Endothelial cell of hepatic sinusoid (primary cell): ENCODE results near the gene SMARCB1.

Source experiments
- in situ Hi-C: cut with HindIII; loops from 2 replicates; pipeline ENCODE4 v1.10.0; 2017; ENCODE audit warnings: low sequenced_read_pairs

The SMARCB1 gene

DNA sequence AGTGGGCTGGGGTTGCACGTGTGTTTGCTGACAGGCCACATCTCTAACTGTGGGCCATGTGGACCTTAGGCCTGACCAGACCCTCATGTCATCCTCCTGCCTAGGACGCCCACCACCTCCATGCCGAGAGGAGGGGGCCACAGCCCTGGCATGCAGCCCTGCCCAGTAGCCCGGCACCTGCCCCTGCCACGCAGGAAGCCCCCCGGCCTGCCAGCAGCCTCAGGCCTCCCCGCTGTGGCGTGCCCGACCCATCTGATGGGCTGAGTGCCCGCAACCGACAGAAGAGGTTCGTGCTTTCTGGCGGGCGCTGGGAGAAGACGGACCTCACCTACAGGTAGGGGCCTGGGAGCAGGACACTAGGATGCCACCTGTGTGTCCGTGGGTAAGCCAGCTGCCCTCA lies 7.7 kb upstream of the SMARCB1 start:
- in situ Hi-C loops, result no loop called here

- in situ Hi-C loops, result no loop called here
Observed at GRCh38 chr22:23779731-23780130, 7.0 kb upstream of the SMARCB1 start.

DNA sequence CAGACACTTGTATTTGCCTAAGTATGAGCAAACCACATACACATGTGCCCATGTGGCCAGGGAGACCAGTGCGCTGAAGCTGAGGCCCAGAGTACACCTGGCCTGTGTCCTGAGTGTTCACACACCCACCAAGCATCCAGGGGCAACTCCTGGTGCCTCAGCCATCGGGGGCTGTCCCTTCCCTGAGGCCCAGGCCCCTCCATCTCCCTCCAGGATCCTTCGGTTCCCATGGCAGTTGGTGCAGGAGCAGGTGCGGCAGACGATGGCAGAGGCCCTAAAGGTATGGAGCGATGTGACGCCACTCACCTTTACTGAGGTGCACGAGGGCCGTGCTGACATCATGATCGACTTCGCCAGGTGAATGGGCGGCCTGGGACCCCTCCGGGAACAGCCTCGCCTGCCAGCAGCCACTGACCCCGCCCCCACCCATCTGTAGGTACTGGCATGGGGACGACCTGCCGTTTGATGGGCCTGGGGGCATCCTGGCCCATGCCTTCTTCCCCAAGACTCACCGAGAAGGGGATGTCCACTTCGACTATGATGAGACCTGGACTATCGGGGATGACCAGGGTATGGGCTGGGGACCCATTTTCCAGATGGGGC lies 6.5 kb upstream of the SMARCB1 start:
- in situ Hi-C loops, result no loop called here

GRCh38 chr22:23781065-23781464 lies 5.7 kb upstream of the SMARCB1 start:
- in situ Hi-C loops, result no loop called here

DNA sequence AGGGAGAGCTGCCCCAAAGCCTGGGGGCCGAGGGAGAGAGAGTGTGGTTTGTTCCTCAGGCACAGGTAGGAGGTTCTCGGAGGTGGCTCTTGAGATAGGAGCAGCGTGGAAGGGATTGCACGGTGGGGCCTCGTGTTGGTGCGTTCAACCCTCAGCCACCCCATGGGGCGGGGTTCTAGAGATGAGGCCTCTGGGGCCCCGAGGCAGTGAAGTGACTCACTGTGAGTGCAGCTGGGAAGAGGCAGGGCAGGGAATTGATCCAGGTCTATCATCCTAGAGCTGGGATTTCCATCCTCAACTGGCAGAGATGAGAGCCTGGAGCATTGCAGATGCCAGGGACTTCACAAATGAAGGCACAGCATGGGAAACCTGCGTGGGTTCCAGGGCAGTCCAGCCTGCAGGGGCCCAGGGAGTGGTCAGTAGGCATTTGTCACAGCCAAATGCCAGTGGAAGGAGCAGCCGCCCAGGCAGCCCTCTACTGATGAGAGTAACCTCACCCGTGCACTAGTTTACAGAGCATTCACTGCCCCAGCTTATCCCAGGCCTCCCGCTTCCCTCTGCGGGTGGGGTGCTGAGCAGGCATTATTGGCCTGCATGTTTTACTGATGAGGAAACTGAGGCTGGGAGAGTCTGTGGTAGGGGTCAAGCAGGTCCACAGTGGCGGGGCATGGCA lies 5.1 kb upstream of the SMARCB1 start:
- in situ Hi-C loops, result no loop called here

DNA sequence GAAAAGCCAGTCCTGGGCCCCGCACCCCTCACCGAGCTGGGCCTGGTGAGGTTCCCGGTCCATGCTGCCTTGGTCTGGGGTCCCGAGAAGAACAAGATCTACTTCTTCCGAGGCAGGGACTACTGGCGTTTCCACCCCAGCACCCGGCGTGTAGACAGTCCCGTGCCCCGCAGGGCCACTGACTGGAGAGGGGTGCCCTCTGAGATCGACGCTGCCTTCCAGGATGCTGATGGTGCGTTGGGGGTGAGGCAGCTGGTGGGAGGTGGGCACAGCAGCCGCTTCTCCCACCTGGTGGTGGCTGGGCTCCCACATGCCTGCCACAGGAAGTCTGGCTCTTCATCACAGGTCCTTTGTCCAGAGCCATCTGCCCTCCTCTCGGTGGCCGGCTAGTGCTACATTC lies 4.5 kb upstream of the SMARCB1 start:
- in situ Hi-C loops, result no loop called here

DNA sequence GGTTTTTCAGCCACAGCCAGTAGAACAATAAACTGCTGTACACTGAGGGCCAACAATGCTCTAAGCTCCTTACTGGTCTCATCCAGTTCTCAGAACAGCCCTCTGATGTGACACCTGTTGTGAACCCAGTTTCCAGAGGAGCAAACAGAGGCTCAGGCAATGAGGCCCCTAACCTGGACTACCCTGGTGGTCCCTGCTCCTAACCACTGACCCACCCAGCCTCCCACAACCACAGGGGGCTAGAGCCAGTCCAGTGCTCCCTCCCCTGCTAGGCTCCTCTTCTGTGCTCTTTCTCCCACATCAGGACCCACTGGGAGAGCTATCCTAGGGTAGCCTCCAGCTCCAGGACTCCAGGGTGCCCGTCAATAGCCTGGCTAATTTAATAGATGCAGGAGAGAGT lies 4.1 kb upstream of the SMARCB1 start:
- in situ Hi-C loops, result no loop called here

DNA sequence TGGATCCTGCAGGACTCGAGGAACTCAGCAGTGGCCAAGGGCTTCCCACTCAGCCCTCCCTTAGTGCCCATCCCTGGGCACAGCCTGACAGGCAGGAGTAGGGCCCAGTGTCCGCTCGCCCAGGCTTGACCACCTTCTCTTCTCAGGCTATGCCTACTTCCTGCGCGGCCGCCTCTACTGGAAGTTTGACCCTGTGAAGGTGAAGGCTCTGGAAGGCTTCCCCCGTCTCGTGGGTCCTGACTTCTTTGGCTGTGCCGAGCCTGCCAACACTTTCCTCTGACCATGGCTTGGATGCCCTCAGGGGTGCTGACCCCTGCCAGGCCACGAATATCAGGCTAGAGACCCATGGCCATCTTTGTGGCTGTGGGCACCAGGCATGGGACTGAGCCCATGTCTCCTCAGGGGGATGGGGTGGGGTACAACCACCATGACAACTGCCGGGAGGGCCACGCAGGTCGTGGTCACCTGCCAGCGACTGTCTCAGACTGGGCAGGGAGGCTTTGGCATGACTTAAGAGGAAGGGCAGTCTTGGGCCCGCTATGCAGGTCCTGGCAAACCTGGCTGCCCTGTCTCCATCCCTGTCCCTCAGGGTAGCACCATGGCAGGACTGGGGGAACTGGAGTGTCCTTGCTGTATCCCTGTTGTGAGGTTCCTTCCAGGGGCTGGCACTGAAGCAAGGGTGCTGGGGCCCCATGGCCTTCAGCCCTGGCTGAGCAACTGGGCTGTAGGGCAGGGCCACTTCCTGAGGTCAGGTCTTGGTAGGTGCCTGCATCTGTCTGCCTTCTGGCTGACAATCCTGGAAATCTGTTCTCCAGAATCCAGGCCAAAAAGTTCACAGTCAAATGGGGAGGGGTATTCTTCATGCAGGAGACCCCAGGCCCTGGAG lies 3.3 kb upstream of the SMARCB1 start:
- in situ Hi-C loops, result no loop called here

DNA sequence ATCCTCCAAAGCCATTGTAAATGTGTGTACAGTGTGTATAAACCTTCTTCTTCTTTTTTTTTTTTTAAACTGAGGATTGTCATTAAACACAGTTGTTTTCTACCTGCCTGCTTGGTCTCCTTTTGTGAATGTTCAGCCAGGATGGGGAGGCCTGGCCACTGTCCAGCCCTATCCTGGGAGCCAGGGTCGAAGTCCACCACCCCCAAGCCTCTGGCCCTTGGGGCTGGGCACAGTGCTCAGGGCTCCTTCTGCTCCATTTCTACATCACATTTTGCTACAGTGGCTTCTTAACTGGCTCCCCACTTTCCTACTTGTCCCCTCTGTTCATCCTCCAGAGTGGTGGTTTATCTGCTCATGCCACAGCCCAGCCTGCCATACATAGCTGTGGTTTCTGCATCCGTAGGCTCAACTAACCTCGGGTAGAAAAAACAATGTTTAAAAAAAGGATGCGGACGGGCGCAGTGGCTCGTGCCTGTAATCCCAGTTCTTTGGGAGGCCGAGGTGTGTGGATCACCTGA lies 2.5 kb upstream of the SMARCB1 start:
- in situ Hi-C loops, result no loop called here

- in situ Hi-C loops, result no loop called here
Observed at GRCh38 chr22:23786261-23786710, 480 bp upstream of the SMARCB1 start.

- in situ Hi-C loops, result no loop called here
Observed at GRCh38 chr22:23787600-23787896, 782 bp downstream of the SMARCB1 start.

- in situ Hi-C loops, result no loop called here
Observed at GRCh38 chr22:23787910-23788309, 1.1 kb downstream of the SMARCB1 start.

- in situ Hi-C loops, result no loop called here
Observed at GRCh38 chr22:23789121-23789520, 2.4 kb downstream of the SMARCB1 start.

DNA sequence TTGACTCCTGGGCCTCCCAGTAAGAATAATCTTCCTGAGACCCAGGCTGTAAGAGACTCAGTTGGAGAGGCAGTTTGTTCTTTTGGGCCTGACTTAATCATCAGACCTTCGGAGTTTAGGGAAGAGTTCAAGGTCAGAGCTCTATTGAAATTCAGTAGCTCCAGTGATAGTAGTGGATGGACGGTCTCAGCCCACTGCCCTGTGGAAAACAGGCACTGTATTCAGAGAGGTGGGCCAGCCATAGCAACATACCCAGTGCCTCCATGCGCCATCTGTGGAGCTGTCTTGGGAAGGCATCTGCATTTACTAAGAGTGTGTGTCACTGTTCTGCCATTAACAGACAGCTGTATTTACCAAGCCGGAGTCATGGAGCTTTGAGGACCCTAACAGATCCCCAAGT lies 2.9 kb downstream of the SMARCB1 start:
- in situ Hi-C loops, result no loop called here

DNA sequence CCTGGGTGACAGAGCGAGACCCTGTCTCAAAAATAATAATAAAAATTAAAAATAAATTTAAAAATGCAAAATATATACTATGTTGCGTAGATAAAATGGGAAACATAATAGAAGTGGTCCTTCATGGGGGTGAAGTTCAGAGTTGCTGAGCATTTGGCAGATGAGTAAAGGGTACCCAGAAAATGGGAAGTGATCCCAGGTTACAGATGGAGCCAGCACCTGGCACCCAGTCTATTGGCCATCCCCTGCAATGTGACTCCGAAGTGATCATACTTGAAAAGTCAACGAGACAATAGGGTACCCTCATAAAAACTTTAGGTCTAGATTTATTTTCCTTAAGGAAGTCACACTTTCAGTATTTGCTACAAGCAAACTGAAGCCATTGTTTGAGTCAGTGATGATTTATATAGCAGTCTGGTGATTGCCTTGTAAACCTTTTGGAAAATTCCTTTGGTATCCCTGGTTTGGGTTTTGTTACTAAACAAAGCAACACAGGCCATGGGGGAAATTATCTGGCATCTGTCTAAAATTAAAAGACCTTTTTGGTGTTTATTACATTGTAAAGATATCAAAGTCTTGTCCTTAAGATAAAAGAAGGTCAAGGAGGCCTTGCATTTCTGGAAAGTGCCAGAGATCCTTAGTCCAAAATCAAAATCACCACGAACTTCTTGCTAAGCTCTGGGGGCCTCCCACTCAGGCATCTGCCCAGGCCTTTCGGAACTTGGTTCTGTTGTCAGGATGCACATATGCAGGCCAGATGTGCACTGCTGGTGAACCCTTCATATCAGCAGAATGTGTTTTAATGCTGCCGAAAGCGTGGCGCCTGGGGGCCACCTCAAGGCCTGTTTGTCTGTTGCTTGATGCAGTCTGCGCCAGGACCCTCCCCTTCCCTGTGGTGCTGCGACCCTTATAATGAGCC lies 4.3 kb downstream of the SMARCB1 start:
- in situ Hi-C loops, result no loop called here

DNA sequence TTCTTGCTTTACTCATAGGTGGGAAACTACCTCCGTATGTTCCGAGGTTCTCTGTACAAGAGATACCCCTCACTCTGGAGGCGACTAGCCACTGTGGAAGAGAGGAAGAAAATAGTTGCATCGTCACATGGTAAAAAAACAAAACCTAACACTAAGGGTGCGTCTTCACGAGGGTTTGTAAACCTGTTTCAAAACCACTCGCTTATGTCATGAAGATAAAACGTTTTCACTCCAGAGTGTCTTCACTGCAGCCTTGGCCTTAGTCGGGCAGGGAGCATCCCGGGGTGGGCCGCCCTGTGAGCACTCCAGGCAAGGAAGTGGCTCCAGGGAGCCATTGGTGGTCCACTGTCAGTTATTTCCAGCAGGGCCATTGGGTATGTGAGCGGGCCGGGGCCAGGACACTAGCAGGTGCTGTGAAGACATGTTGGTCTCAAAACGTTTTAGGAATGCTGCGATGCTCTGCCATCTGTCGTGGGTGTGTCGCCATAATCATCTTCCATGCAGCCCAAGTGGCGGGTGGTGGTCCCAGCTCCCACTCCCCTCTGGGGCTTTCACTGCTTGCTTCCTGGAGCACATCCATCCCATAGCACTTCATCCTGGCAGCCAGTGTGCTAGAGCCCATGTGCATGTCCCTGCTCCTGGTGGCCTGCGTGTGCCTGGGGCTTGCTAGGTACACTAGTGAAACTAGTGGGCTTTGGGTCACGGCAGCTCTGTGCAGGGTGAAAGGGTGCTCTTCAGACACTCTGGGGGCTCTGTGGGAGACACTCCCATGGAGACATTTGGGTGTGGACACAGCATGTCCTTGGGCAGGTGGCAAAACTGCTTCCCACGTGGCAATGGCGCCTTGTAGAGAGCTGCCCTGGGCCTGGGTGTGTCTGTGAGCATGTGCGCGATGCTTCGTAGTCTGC lies 5.2 kb downstream of the SMARCB1 start:
- in situ Hi-C loops, result no loop called here

GRCh38 chr22:23793326-23793725 lies 6.6 kb downstream of the SMARCB1 start:
- in situ Hi-C loops, result no loop called here

DNA sequence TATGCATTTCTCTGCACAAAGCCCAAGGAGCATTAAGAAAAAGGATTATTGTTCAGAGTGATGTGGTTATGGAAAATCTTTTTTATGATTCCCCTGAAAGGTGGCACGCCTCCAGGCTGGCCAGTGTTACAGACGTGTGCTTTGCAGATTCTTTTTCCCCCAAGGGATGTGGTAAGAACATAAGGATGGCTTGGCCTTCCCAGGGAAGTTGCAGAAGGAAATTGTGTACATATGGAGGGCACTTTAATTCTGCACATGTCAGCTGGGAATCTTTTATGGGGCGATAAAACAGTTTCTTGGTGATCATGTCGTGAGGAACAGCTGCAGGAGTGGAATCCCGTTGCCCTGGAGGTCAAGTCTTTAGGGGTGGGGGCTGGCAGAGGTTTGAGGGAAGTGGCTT lies 9.7 kb downstream of the SMARCB1 start:
- in situ Hi-C loops, result no loop called here

GRCh38 chr22:23800297-23801237 lies 13.8 kb downstream of the SMARCB1 start:
- in situ Hi-C loops, result no loop called here
